Hematopoietic multipotent progenitor cell (in vitro differentiated cells): Measurements from ENCODE around the gene KCNJ10. TPM values are rescaled to one million over a fixed set of nuclear protein-coding genes. Genes with fewer than 3 reads are reported as not detected.
A peak's percentile ranks its signal among the peaks of the same experiment; 100 is the strongest.
"Not testable (repeated sequence)": the region's sequence is repeated elsewhere in the genome, so short reads cannot be mapped to it uniquely, and the experiment has no call there.

Source experiments
- DNase-seq, 3 donors: peaks; one replicate each; pipeline ENCODE4 v3.0.0-alpha.2; 2011 to 2015; ENCODE audit warnings: low read depth in 2 of 3, low spot score in 2 of 3
- total RNA-seq: library from RNA; depleted of rRNA; stranded (reverse); fragments of >200 nt; gene quantifications from one replicate; pipeline ENCODE4 v1.2.3, GENCODE V29; 2012

The KCNJ10 gene
- total RNA-seq, 1 donor, result under 0.01 TPM

DNA sequence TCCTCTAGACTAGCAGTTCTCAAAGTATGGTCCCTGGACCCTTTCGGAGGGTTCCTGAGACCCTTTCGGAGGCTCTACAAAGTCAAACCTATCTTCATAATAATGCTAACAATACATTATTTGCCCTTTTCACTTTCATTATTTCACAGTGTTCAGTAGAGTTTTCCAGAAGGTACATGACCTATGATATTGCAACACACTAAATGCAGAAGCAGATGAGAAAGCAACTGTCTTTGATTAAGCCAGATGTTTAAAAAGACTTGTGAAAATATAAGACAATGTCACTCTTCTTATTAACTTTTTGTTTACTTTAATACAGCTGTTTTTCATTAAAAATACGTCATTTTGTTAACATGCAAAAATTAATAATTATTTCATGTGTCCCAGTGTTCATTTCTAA lies 5.8 kb downstream of the KCNJ10 start:
- no peak for DNase-seq

DNA sequence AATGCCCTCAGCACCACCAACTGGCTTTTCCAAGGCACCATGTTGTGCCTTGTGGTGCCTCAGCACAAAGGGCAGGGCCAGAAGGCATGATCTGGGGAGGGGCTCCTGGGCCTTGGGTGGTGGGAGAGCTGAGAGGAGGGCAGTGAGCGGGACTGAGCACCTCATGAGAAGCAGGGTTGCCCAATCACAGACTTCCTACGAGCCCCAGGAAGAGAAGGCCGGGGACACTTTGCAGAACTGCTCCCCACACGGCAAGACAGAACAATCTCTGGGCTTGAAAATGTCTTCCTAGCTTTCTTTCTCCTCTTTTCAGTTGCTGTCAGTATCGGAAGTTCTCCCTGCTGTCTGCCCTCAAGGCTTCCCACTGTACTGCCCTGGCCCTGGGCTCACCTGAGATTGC lies 6.8 kb downstream of the KCNJ10 start:
- no peak for DNase-seq

- no peak for DNase-seq
These were observed 7.8 kb downstream of the KCNJ10 start for GRCh38 chr1:160062230-160062532.

DNA sequence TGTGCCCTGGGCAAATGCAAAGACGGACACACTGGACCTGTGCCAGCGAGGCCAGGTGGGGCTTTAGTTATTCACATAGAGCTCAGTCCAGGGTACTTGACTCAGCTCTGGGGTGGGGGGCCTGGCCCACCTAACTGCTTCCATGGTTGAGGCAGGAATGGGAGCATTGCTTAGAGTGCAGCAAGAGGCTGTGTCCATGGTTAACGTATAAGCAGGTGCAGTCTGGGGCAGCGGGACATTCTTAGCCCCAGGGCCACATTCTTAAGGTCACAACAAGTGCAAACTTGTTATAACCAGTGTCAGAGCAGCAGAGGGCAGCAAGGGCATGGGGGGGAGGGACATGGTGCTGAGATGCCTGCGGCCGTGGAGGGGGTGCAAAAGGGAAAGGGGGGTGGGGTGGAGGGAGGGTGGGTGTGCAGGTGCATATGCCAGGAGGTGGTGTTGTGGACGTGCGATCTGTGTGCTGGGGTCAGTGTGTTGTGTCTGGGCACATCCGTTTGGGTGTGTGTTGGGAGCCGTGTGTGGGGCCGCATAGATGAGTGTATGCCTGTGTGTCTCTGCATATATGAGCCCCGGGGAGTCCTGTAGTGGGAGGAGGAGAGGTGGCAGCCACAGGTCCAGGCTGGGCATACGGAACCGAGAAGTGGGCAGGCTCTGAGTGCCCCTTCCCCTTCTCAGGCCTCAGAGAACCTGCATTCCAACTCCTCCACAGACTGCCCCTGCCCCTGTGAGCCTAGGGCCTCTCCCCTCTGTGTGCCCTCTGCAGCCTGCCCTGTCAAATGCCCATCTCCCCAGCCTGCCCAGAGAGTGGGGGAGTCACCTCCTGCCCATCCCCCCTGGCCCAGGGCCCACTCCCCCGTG lies 8.4 kb downstream of the KCNJ10 start:
- no peak for DNase-seq

- no peak for DNase-seq
These were observed 11.9 kb downstream of the KCNJ10 start for GRCh38 chr1:160058087-160058486.

GRCh38 chr1:160056648-160057169 lies 13.3 kb downstream of the KCNJ10 start:
- DNase-seq, result no peak

GRCh38 chr1:160053548-160054365 lies 16.2 kb downstream of the KCNJ10 start:
- DNase-seq, result no peak

DNA sequence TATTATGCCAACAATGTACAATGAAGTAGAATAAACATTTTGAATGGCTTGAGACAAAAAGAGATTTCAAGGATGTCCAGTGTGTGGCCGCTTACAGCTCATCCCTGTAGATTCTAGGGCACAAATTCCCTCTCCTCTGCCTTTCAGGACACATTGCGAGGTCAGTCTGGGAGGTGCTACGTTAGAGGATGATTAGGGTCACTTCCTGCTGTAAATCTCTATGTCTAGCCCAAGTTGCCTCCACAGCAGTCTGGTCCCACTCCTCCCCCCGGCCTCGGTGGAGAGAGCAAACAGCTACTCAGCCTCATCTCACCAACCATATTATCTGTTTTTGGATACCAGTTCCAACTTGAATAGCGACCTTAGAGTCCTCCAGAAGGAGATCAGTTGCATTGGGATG lies 17.0 kb downstream of the KCNJ10 start:
- DNase-seq, result no peak

GRCh38 chr1:160050619-160051018 lies 19.3 kb downstream of the KCNJ10 start:
- no peak for DNase-seq

DNA sequence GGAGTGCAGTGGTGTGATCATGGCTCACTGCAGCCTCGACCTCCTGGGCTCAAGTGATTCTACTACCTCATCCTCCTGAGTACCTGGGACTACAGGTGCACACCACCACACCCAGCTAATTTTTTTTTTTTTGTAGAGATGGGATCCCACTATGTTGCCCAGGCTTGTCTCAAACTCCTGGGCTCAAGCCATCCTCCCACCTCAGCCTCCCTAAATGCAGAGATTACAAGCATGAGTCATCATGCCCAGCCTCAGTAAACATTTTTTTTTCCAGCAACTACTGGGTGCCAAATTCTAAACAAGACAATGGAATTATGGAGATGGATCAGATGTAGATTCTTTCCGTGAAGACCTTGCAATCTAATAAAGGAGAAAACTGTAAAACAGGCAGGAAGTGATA lies 19.8 kb downstream of the KCNJ10 start:
- DNase-seq, result not testable (repeated sequence)

- DNase-seq, result no peak
These were observed 20.9 kb downstream of the KCNJ10 start for GRCh38 chr1:160049101-160049500.

GRCh38 chr1:160048335-160048734 lies 21.6 kb downstream of the KCNJ10 start:
- DNase-seq, result no peak

GRCh38 chr1:160047111-160047991 lies 22.6 kb downstream of the KCNJ10 start:
- no peak for DNase-seq

DNA sequence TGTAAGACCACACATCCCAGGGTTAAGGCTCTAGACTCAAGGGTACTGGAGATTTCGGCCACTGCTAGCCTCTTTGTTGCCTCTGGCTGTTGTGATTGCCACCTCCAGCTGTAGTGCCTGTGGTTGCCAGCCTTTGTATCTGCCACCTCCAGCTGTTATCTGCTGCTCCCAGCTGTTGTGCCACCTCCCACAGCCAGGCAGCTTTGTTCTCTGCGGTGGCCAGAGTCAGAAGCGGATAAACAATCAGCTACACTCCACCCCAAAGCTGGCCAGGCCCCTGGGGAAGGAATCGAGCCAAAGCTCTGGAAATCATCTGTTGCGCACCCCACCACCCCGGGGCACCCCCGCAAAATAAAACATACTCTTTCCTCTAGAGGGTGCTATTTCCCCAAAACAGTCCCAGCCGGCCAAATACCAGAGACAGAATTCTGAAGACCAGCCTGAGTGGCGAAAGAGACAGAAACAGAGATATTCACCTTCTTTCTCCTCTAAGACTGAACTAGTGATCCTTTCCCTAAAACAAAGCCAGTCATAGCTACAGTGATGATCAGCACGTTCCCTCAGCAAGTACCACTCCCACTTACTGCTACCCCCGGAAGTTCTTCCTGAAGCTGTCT lies 23.4 kb downstream of the KCNJ10 start:
- peak in 2 of 3 donors; percentile 92 to 96 for DNase-seq

DNA sequence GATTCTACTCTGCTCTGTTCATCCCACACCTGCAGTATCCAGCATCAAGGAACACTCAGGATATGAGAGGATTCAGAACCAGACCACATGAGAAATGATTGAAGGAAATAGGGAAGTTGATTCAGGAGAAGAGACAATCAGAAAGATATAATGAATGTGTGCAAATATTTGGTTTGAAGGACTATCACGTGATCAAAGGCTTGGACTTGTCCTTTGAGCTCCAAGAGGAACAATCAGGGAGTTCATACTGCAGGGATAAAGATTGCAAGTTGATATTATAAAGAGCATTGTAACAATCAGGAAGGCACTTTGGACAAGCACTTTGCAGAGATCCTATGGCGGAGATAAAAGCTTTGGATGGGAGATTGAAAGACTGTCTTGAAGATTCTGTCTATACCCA lies 24.3 kb downstream of the KCNJ10 start:
- no peak for DNase-seq

- DNase-seq, result no peak
These were observed 26.4 kb downstream of the KCNJ10 start for GRCh38 chr1:160043543-160043942.

DNA sequence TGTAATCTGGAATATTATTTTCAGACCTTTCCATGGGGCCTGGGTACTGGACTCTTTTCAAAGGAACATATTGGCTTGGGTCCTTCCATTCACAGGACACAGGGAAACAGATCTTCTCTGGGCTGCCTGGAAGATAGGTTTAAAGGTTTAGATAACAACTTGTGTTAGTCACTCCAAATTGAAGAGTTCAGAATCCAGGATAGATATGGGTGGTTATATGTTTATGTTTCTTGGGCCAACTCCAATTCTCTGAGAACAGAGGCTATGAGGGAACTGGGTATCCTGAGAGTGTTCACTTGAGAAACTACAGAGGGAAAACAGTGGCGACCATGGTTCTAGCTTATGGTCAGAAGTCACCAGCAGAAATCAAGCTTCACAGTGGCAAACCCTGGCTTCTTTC lies 29.5 kb downstream of the KCNJ10 start:
- no peak for DNase-seq

GRCh38 chr1:160032165-160032820 lies 37.7 kb downstream of the KCNJ10 start:
- DNase-seq, result peak in 1 of 3 donors; percentile 15

DNA sequence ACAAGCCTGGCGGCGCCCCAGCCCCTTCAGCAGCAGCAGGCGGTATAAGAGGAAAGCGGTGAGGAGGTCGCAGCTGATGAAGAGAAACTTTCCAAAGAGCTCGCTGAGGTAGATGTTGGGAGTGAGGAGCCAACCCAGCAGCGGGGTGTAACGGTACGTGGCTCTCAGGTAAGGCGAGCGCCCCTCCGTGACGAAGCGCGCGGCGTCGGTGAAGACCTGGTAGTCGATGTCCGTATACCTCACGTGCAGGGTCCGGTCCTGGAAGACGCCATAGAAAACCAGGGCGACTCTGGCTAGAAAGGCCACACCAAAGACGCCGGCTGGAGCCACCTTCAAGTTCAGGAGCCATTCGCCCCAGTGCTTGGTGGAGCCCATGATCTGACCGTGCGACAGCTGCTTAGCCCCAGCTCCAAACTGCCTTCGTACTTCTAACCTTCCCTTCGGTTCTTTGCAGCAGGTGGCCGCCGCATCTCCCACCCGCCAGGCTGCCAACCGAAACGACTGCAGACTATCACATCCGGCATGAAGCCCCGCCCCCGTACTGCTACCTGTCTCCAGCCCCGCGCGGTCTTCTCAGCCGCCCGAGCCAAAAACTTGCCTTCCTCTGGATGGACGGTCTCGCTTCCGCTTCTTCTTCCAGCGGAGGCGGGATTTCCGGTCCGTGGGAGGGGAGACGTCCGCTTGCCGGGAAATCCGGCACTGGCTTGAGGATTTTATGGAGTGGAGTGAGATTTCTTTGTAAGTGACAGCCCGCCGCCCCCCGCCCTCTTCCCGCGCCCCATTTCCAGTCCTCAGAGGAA lies 38.4 kb downstream of the KCNJ10 start, which contains the start of gene PIGM:
TSS of gene PIGM (minus strand) at position 626 of the 800 bp plus-strand sequence. CDS start at position 375, 251 bp downstream.
- DNase-seq, result peak; percentile 65 to 93 (median 87)
